Activated T-cell treated with anti-CD3 and anti-CD28 coated beads, Interleukin-2, amount 50 U/mL, for 72 hours (primary cell): ENCODE data around the gene ICAM2. TPM values are rescaled to one million over a fixed set of nuclear protein-coding genes. Genes with fewer than 3 reads are reported as not detected.
A peak's percentile ranks its signal among the peaks of the same experiment; 100 is the strongest.

Source experiments
- ATAC-seq, 2 donors: fragments of 150-1000 bp; cut with Tn5 transposase; replicated peaks in 1 of 2; 2 replicates each; pipeline ENCODE4 v1.10.0; 2021; ENCODE audit warnings: moderate library complexity in 2 of 2, mild to moderate bottlenecking in 1 of 2
- DNase-seq, 2 donors: peaks; one replicate each; pipeline ENCODE4 v3.0.0; 2021 to 2022; ENCODE audit warnings: mixed read lengths in 1 of 2
- H3K27ac Mint-ChIP-seq: one replicate; pipeline ENCODE4 v1.8.0; 2022; ENCODE audit warnings: mild to moderate bottlenecking, moderate library complexity, mixed read lengths
- H3K27me3 Mint-ChIP-seq: one replicate; pipeline ENCODE4 v1.8.0; 2022; ENCODE audit warnings: low read depth, mixed read lengths
- H3K36me3 Mint-ChIP-seq, 2 donors: one replicate each; pipeline ENCODE4 v1.8.0; 2022; ENCODE audit warnings: mixed read lengths in 2 of 2, mild to moderate bottlenecking in 1 of 2; ENCODE audit not compliant: insufficient read depth in 2 of 2
- H3K4me1 Mint-ChIP-seq: one replicate; pipeline ENCODE4 v1.8.0; 2022; ENCODE audit warnings: low read depth, mixed read lengths
- H3K4me3 Mint-ChIP-seq, 2 donors: one replicate each; pipeline ENCODE4 v1.8.0; 2022; ENCODE audit warnings: mild to moderate bottlenecking in 2 of 2, mixed read lengths in 2 of 2, moderate library complexity in 2 of 2
- H3K9me3 Mint-ChIP-seq, 2 donors: one replicate each; pipeline ENCODE4 v1.8.0; 2022; ENCODE audit warnings: mixed read lengths in 2 of 2
- total RNA-seq, 2 donors: library from RNA; stranded (reverse); gene quantifications; one replicate each; pipeline ENCODE4 v1.2.3, GENCODE V29; 2022

The ICAM2 gene
- total RNA-seq: 10 to 100 TPM; 49.9 to 55.7 TPM

- no peaks in the 10 kb centered on the region for H3K27me3 Mint-ChIP-seq
- DNase-seq: peak; percentile 83 to 85
- peak within 1 kb of the TSS; percentile 92 for H3K27ac Mint-ChIP-seq
- no peaks in the 10 kb centered on the region for H3K9me3 Mint-ChIP-seq
- peak; percentile 70 to 72 for ATAC-seq
- peaks cover 1 to 2% of the 10 kb centered on the region in 2 donors for H3K36me3 Mint-ChIP-seq
- H3K4me1 Mint-ChIP-seq: peaks cover 79% of the 10 kb centered on the region
- H3K4me3 Mint-ChIP-seq: peak within 1 kb of the TSS; percentile 89
These were observed at the start of gene ICAM2 for GRCh38 chr17:64020056-64020766. Gene ICAM2, minus strand, starts transcription at chr17:64020633. Its CDS starts 13,942 bp downstream, at chr17:64006691.

GRCh38 chr17:64070213-64070612 is 49.8 kb upstream of the ICAM2 start:
- no peak for DNase-seq
- Mint-ChIP-seq H3K27me3 (no peaks in the 10 kb centered on the region), H3K9me3 (peaks cover 8 to 10% of the 10 kb centered on the region in 2 donors), H3K27ac (peak overlapping the region; percentile 2), H3K4me1 (peaks cover 27% of the 10 kb centered on the region), H3K36me3 (peaks cover 32 to 57% of the 10 kb centered on the region in 2 donors), H3K4me3 (no peak overlapping the region)
- no peak for ATAC-seq

GRCh38 chr17:64069143-64069542 is 48.7 kb upstream of the ICAM2 start:
- H3K27ac Mint-ChIP-seq: no peak overlapping the region
- no peaks in the 10 kb centered on the region for H3K27me3 Mint-ChIP-seq
- no peak for ATAC-seq
- peaks cover 35% of the 10 kb centered on the region for H3K4me1 Mint-ChIP-seq
- no peak for DNase-seq
- peaks cover 8 to 10% of the 10 kb centered on the region in 2 donors for H3K9me3 Mint-ChIP-seq
- no peak overlapping the region for H3K4me3 Mint-ChIP-seq
- peaks cover 38 to 63% of the 10 kb centered on the region in 2 donors for H3K36me3 Mint-ChIP-seq

GRCh38 chr17:64067657-64068056 is 47.2 kb upstream of the ICAM2 start:
- peak overlapping the region; percentile 72 for H3K27ac Mint-ChIP-seq
- peak overlapping the region; percentile 29 to 72 for H3K4me3 Mint-ChIP-seq
- H3K36me3 Mint-ChIP-seq: peaks cover 39 to 66% of the 10 kb centered on the region in 2 donors
- DNase-seq (no peak), ATAC-seq (peak; percentile 7 to 13)
- no peaks in the 10 kb centered on the region for H3K27me3 Mint-ChIP-seq
- H3K4me1 Mint-ChIP-seq: peaks cover 50% of the 10 kb centered on the region
- peaks cover 8 to 10% of the 10 kb centered on the region in 2 donors for H3K9me3 Mint-ChIP-seq

- H3K9me3 Mint-ChIP-seq: peaks cover 8 to 10% of the 10 kb centered on the region in 2 donors
- H3K4me3 Mint-ChIP-seq: peak overlapping the region; percentile 29 to 72
- no peaks in the 10 kb centered on the region for H3K27me3 Mint-ChIP-seq
- ATAC-seq: peak; percentile 85
- DNase-seq: peak; percentile 47 to 57
- H3K27ac Mint-ChIP-seq: peak overlapping the region; percentile 72
- H3K4me1 Mint-ChIP-seq: peaks cover 57% of the 10 kb centered on the region
- peaks cover 37 to 65% of the 10 kb centered on the region in 2 donors for H3K36me3 Mint-ChIP-seq
These were observed 46.3 kb upstream of the ICAM2 start for GRCh38 chr17:64066716-64067115.

- H3K4me1 Mint-ChIP-seq: peaks cover 73% of the 10 kb centered on the region
These were observed 44.7 kb upstream of the ICAM2 start for GRCh38 chr17:64065161-64065560.

GRCh38 chr17:64064331-64064730 is 43.9 kb upstream of the ICAM2 start:
- Mint-ChIP-seq H3K27me3 (no peaks in the 10 kb centered on the region), H3K4me1 (peaks cover 79% of the 10 kb centered on the region), H3K4me3 (peak overlapping the region; percentile 5 to 73), H3K27ac (peak overlapping the region; percentile 7), H3K36me3 (peaks cover 31 to 61% of the 10 kb centered on the region in 2 donors), H3K9me3 (peaks cover 2 to 5% of the 10 kb centered on the region in 2 donors)
- no peak for DNase-seq
- ATAC-seq: no peak

More at GRCh38 chr17:64065161-64065560, 44.7 kb upstream of the ICAM2 start:
- peak overlapping the region in 1 of 2 donors; percentile 73 for H3K4me3 Mint-ChIP-seq
- no peak for ATAC-seq
- H3K36me3 Mint-ChIP-seq: peaks cover 35 to 62% of the 10 kb centered on the region in 2 donors
- no peak for DNase-seq
- peaks cover 6 to 7% of the 10 kb centered on the region in 2 donors for H3K9me3 Mint-ChIP-seq
- no peaks in the 10 kb centered on the region for H3K27me3 Mint-ChIP-seq
- H3K27ac Mint-ChIP-seq: no peak overlapping the region

- Mint-ChIP-seq H3K4me1 (peaks cover 82% of the 10 kb centered on the region), H3K9me3 (peaks cover 2 to 5% of the 10 kb centered on the region in 2 donors), H3K36me3 (peaks cover 31 to 58% of the 10 kb centered on the region in 2 donors), H3K27me3 (no peaks in the 10 kb centered on the region), H3K4me3 (peak overlapping the region in 1 of 2 donors; percentile 73), H3K27ac (peak overlapping the region; percentile 83)
- ATAC-seq (peak; percentile 26 to 33), DNase-seq (peak; percentile 66 to 69)
These were observed 43.4 kb upstream of the ICAM2 start for GRCh38 chr17:64063766-64064224.

GRCh38 chr17:64063088-64063487 is 42.7 kb upstream of the ICAM2 start:
- H3K36me3 Mint-ChIP-seq: peaks cover 25 to 54% of the 10 kb centered on the region in 2 donors

GRCh38 chr17:64061178-64061898 is 40.9 kb upstream of the ICAM2 start:
- Mint-ChIP-seq H3K9me3 (no peaks in the 10 kb centered on the region), H3K27me3 (no peaks in the 10 kb centered on the region), H3K36me3 (peaks cover 19 to 38% of the 10 kb centered on the region in 2 donors), H3K4me3 (peak overlapping the region in 1 of 2 donors; percentile 73), H3K4me1 (peaks cover 74% of the 10 kb centered on the region), H3K27ac (peak overlapping the region; percentile 83)
- DNase-seq (peak; percentile 48), ATAC-seq (peak; percentile 75 to 76)

More at GRCh38 chr17:64063088-64063487, 42.7 kb upstream of the ICAM2 start:
- ATAC-seq (peak in 1 of 2 donors; percentile 11), DNase-seq (no peak)
- H3K4me1 Mint-ChIP-seq: peaks cover 86% of the 10 kb centered on the region
- H3K27ac Mint-ChIP-seq: peak overlapping the region; percentile 83
- H3K9me3 Mint-ChIP-seq: no peaks in the 10 kb centered on the region
- no peaks in the 10 kb centered on the region for H3K27me3 Mint-ChIP-seq
- H3K4me3 Mint-ChIP-seq: peak overlapping the region; percentile 41 to 73

GRCh38 chr17:64060331-64060730 is 39.9 kb upstream of the ICAM2 start:
- peak overlapping the region; percentile 83 for H3K27ac Mint-ChIP-seq
- no peaks in the 10 kb centered on the region for H3K9me3 Mint-ChIP-seq
- ATAC-seq (no peak), DNase-seq (no peak)
- peak overlapping the region in 1 of 2 donors; percentile 44 for H3K4me3 Mint-ChIP-seq
- H3K4me1 Mint-ChIP-seq: peaks cover 68% of the 10 kb centered on the region
- no peaks in the 10 kb centered on the region for H3K27me3 Mint-ChIP-seq
- H3K36me3 Mint-ChIP-seq: peaks cover 19 to 36% of the 10 kb centered on the region in 2 donors

GRCh38 chr17:64059756-64060155 is 39.3 kb upstream of the ICAM2 start:
- DNase-seq (no peak), ATAC-seq (no peak)
- H3K27ac Mint-ChIP-seq: peak overlapping the region; percentile 67
- peaks cover 66% of the 10 kb centered on the region for H3K4me1 Mint-ChIP-seq
- H3K36me3 Mint-ChIP-seq: peaks cover 19 to 39% of the 10 kb centered on the region in 2 donors
- H3K27me3 Mint-ChIP-seq: no peaks in the 10 kb centered on the region
- H3K4me3 Mint-ChIP-seq: no peak overlapping the region
- no peaks in the 10 kb centered on the region for H3K9me3 Mint-ChIP-seq

- DNase-seq (no peak), ATAC-seq (no peak)
- peak overlapping the region; percentile 67 for H3K27ac Mint-ChIP-seq
- no peaks in the 10 kb centered on the region for H3K9me3 Mint-ChIP-seq
- peaks cover 55% of the 10 kb centered on the region for H3K4me1 Mint-ChIP-seq
- no peaks in the 10 kb centered on the region for H3K27me3 Mint-ChIP-seq
- peaks cover 13 to 33% of the 10 kb centered on the region in 2 donors for H3K36me3 Mint-ChIP-seq
- H3K4me3 Mint-ChIP-seq: no peak overlapping the region
These were observed 38.2 kb upstream of the ICAM2 start for GRCh38 chr17:64058621-64059020.
